Measurements from ENCODE around the gene KIF26B.

Gene KIF26B

DNA sequence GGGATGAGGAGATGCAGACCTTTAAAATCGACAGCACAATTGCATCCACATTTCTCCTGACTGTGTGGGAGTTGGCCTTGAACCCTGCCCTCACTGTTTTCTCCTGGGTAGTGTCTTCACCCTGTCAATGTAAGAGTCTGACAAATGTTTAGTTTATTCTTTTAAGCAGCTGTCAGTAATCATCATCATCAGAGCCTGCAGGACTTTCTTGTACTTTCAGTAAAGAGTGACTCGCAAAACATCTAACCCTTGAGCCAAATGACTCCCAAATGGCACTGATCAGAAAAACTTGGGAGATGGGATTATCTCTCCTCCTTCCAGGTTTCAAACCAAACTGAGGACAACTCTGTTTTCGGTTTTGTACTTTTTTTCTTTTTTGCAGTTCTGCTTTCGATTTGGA, 460.2 kb downstream of the KIF26B start:
- H3K36me3 ChIP-seq (ENCODE audit: control insufficient read depth in 5 of 5, insufficient read depth in 5 of 5, low read length in 5 of 5) = no peaks in the 10 kb centered on the region
- H3K9me3 ChIP-seq (ENCODE audit: control insufficient read depth in 5 of 5, low read length in 5 of 5) = no peaks in the 10 kb centered on the region
- H3K27me3 ChIP-seq (ENCODE audit: control insufficient read depth in 5 of 5, insufficient read depth in 4 of 5, low read length in 5 of 5) = peaks cover 0 to 9% (median 0%) of the 10 kb centered on the region in 5 donors
- peaks cover 0 to 5% (median 0%) of the 10 kb centered on the region in 5 donors for H3K4me1 ChIP-seq (ENCODE audit: control insufficient read depth in 5 of 5, insufficient read depth in 5 of 5, low read length in 5 of 5)
- peak overlapping the region in 1 of 5 donors; percentile 19 for H3K4me3 ChIP-seq (ENCODE audit: low read depth in 1 of 5, low read length in 5 of 5)
- no peak overlapping the region for H3K9ac ChIP-seq (ENCODE audit: low read length in 5 of 5)
- no peak overlapping the region for H3K27ac ChIP-seq (ENCODE audit: low read depth, low read length)

DNA sequence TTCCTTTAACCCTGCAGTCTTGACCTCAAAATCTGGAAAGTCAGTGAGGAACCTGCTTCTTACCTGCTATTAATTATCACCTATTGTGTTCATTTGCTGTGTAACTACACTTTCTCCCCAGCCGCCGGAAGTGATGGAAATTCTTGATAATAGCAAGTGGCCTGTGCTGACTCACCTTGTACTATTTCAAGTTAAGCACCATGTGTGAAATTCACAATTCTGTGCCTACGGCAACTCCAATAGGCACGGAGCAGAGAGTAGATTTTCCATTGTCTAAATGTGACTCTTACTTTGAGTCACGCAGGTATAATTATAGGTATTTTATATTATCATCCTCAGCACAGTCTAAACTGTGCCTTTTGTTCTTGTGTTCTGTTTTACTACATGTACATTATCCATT, 466.8 kb downstream of the KIF26B start:
- H3K4me3 ChIP-seq (ENCODE audit: low read depth in 1 of 5, low read length in 5 of 5) = no peak overlapping the region

DNA sequence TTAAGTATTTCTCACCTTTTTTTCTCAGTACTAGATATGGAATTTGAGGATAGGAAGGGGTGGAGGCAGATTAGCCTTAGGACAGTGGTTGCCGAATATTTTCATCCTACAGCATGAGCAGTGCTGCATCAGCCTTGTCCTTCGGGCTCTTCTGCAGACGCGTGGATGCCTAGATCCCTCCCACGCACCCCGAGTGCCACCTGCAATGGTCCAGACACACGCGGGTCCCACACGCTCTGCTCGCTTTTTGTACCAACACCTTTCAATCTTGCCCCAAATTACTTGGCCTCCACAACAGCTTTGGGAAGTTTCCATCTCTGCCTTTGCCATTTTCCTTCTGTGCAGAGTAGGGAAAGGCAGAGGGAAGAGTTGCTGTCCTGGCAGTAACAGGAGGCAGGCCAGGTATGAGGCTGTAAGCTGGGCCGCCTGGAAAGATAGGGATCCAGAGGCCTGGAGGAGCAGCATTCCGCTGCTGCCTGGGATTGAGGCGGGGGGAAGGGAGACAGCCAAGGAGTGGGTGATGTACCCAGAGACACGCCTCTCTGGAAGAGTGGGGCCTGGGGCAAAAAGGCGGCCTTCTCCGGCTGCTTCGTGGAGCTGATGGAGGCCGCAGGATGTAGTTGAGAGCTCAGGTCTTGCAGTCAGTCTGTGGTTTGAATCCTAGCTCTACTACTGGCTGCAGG, 467.7 kb downstream of the KIF26B start:
- H3K27me3 ChIP-seq (ENCODE audit: control insufficient read depth in 5 of 5, insufficient read depth in 4 of 5, low read length in 5 of 5) = no peaks in the 10 kb centered on the region
- H3K4me3 ChIP-seq (ENCODE audit: low read depth in 1 of 5, low read length in 5 of 5) = no peak overlapping the region
- H3K9ac ChIP-seq (ENCODE audit: low read length in 5 of 5) = no peak overlapping the region
- H3K36me3 ChIP-seq (ENCODE audit: control insufficient read depth in 5 of 5, insufficient read depth in 5 of 5, low read length in 5 of 5) = no peaks in the 10 kb centered on the region
- H3K27ac ChIP-seq (ENCODE audit: low read depth, low read length) = no peak overlapping the region
- H3K9me3 ChIP-seq (ENCODE audit: control insufficient read depth in 5 of 5, low read length in 5 of 5) = no peaks in the 10 kb centered on the region
- no peaks in the 10 kb centered on the region for H3K4me1 ChIP-seq (ENCODE audit: control insufficient read depth in 5 of 5, insufficient read depth in 5 of 5, low read length in 5 of 5)

More for the DNA sequence above, 466.8 kb downstream of the KIF26B start:
- Histone ChIP-seq H3K9me3 (ENCODE audit: control insufficient read depth in 5 of 5, low read length in 5 of 5) (no peaks in the 10 kb centered on the region), H3K4me1 (ENCODE audit: control insufficient read depth in 5 of 5, insufficient read depth in 5 of 5, low read length in 5 of 5) (no peaks in the 10 kb centered on the region), H3K9ac (ENCODE audit: low read length in 5 of 5) (no peak overlapping the region), H3K36me3 (ENCODE audit: control insufficient read depth in 5 of 5, insufficient read depth in 5 of 5, low read length in 5 of 5) (no peaks in the 10 kb centered on the region), H3K27ac (ENCODE audit: low read depth, low read length) (no peak overlapping the region), H3K27me3 (ENCODE audit: control insufficient read depth in 5 of 5, insufficient read depth in 4 of 5, low read length in 5 of 5) (no peaks in the 10 kb centered on the region)

DNA sequence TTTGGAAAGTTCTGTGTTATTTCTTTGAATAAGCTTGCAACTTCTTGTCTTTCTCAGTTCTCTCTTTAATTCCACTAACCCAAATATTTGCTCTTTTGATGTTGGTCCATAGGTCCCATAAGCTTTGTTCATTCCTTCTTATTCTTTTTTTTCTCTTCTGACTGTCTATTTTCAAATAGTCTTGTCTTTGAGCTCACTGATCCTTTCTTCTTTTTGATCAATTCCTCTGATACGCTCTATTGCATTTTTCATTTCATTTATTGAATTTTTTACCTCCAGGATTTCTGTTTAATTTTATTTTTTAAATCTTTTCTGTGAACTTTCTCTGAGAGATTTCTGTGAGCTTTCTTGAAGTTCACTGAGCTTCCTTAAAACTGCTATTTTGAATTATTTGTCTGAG, 486.6 kb downstream of the KIF26B start:
- H3K36me3 ChIP-seq (ENCODE audit: control insufficient read depth in 5 of 5, insufficient read depth in 5 of 5, low read length in 5 of 5) = no peaks in the 10 kb centered on the region
- H3K27ac ChIP-seq (ENCODE audit: low read depth, low read length) = no peak overlapping the region
- H3K27me3 ChIP-seq (ENCODE audit: control insufficient read depth in 5 of 5, insufficient read depth in 4 of 5, low read length in 5 of 5) = no peaks in the 10 kb centered on the region
- no peak overlapping the region for H3K9ac ChIP-seq (ENCODE audit: low read length in 5 of 5)
- peaks cover 7 to 29% (median 20%) of the 10 kb centered on the region in 5 donors for H3K9me3 ChIP-seq (ENCODE audit: control insufficient read depth in 5 of 5, low read length in 5 of 5)
- H3K4me3 ChIP-seq (ENCODE audit: low read depth in 1 of 5, low read length in 5 of 5) = no peak overlapping the region
- H3K4me1 ChIP-seq (ENCODE audit: control insufficient read depth in 5 of 5, insufficient read depth in 5 of 5, low read length in 5 of 5) = no peaks in the 10 kb centered on the region

DNA sequence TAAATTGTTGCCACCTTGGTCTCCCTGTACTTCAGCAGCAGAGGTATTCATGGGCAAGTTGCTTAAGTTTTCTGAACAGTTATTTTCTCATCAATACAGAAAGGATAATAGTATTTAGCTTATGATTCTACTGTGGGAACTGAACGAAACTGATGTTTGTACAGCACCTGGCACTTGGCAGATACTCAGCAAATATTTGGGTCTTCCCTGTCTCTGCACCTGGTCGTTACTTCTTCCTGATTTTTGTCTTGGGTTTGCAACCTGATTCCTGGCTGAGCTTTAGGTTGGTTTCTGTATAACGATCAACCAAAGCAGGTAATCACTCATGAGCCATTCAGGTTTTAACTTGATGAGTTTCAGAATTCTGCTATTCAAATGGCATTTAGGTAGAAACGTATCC, 490.6 kb downstream of the KIF26B start:
- Histone ChIP-seq H3K36me3 (ENCODE audit: control insufficient read depth in 5 of 5, insufficient read depth in 5 of 5, low read length in 5 of 5) (no peaks in the 10 kb centered on the region), H3K4me1 (ENCODE audit: control insufficient read depth in 5 of 5, insufficient read depth in 5 of 5, low read length in 5 of 5) (no peaks in the 10 kb centered on the region), H3K9me3 (ENCODE audit: control insufficient read depth in 5 of 5, low read length in 5 of 5) (peaks cover 7 to 26% (median 16%) of the 10 kb centered on the region in 5 donors), H3K4me3 (ENCODE audit: low read depth in 1 of 5, low read length in 5 of 5) (no peak overlapping the region), H3K27ac (ENCODE audit: low read depth, low read length) (no peak overlapping the region), H3K9ac (ENCODE audit: low read length in 5 of 5) (no peak overlapping the region), H3K27me3 (ENCODE audit: control insufficient read depth in 5 of 5, insufficient read depth in 4 of 5, low read length in 5 of 5) (peaks cover 0 to 5% (median 0%) of the 10 kb centered on the region in 5 donors)

DNA sequence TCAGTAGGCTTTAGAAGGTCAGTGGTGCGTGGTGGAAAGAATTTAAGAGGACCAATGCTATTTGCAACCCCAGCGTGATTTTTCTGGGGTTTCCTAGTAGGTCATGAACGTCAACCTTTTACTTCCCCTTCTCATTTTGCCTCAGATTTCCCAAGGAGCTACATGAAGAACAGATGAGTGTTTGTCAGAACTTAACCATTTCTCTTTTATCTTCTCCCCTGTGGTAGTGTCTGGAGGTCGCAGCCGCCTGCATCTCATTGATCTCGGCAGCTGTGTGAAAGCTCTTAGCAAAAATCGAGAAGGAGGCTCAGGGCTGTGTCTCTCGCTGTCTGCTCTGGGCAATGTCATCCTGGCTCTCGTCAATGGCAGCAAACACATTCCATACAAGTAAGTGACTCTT, 491.1 kb downstream of the KIF26B start:
- no peaks in the 10 kb centered on the region for H3K36me3 ChIP-seq (ENCODE audit: control insufficient read depth in 5 of 5, insufficient read depth in 5 of 5, low read length in 5 of 5)

DNA sequence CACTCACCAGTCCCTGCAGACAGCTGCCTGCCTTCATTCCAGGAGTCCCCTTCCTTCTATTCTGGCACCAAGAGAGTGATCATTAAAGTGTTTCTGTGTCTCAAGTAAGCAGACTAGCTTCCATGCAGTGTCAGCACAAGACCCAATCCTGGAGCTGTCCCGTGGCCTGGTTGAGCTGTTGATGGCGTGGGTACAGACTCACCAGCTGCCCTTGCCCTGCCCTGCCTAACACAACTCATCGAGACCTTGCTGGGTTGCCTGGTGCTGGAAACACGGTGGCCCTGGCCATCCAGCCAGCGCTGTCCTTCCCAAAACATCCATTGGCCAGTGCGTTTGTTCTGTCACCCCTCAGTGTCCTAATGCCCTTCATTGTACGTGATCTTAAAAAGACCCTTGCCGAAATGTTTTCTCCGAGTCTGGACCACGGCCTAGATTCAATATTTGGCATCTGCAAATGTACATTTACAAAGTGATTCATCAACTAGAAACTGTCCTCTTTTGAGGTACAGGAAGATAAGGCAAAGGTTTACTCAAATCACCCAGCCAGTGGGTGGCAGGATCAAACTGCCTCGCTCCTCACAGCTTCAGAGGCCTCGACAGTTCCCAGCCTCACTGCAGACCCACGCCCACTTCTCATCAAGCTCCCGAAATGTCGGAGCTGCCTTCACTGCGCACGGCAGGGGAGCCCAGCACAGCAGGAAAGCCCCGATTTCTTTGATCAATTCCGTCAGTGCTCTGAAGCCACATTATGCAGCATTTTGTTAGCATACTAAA, 494.2 kb downstream of the KIF26B start:
- Histone ChIP-seq H3K27ac (ENCODE audit: low read depth, low read length) (no peak overlapping the region), H3K4me1 (ENCODE audit: control insufficient read depth in 5 of 5, insufficient read depth in 5 of 5, low read length in 5 of 5) (no peaks in the 10 kb centered on the region), H3K4me3 (ENCODE audit: low read depth in 1 of 5, low read length in 5 of 5) (no peak overlapping the region), H3K36me3 (ENCODE audit: control insufficient read depth in 5 of 5, insufficient read depth in 5 of 5, low read length in 5 of 5) (no peaks in the 10 kb centered on the region), H3K9ac (ENCODE audit: low read length in 5 of 5) (no peak overlapping the region), H3K27me3 (ENCODE audit: control insufficient read depth in 5 of 5, insufficient read depth in 4 of 5, low read length in 5 of 5) (peaks cover 0 to 5% (median 0%) of the 10 kb centered on the region in 5 donors), H3K9me3 (ENCODE audit: control insufficient read depth in 5 of 5, low read length in 5 of 5) (peaks cover 0 to 5% (median 0%) of the 10 kb centered on the region in 5 donors)

More for the DNA sequence above, 491.1 kb downstream of the KIF26B start:
- Histone ChIP-seq H3K9ac (ENCODE audit: low read length in 5 of 5) (no peak overlapping the region), H3K27me3 (ENCODE audit: control insufficient read depth in 5 of 5, insufficient read depth in 4 of 5, low read length in 5 of 5) (peaks cover 0 to 5% (median 0%) of the 10 kb centered on the region in 5 donors), H3K9me3 (ENCODE audit: control insufficient read depth in 5 of 5, low read length in 5 of 5) (peaks cover 7 to 23% (median 14%) of the 10 kb centered on the region in 5 donors), H3K27ac (ENCODE audit: low read depth, low read length) (no peak overlapping the region), H3K4me1 (ENCODE audit: control insufficient read depth in 5 of 5, insufficient read depth in 5 of 5, low read length in 5 of 5) (no peaks in the 10 kb centered on the region), H3K4me3 (ENCODE audit: low read depth in 1 of 5, low read length in 5 of 5) (no peak overlapping the region)

DNA sequence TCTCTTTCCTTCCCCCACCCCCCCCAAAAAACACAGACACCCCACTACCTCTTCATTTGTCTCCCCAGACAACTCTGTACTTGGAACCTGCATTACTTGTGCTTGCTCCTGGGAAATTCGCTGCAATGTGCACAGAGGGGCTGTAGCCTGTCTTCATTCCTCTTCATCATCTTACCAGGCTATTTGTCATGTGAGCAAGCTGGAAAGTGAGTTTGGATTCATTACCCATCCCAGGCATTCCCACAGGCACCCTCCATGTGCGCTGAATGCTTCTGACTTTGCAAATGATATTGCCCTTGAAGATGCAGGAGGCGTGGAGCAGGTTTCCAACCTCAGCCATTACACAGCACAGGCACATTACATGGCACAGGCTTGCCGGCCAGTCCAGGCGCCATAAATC, 494.9 kb downstream of the KIF26B start:
- H3K9me3 ChIP-seq (ENCODE audit: control insufficient read depth in 5 of 5, low read length in 5 of 5) = peaks cover 0 to 2% (median 0%) of the 10 kb centered on the region in 5 donors
- H3K36me3 ChIP-seq (ENCODE audit: control insufficient read depth in 5 of 5, insufficient read depth in 5 of 5, low read length in 5 of 5) = no peaks in the 10 kb centered on the region
- no peak overlapping the region for H3K27ac ChIP-seq (ENCODE audit: low read depth, low read length)
- H3K27me3 ChIP-seq (ENCODE audit: control insufficient read depth in 5 of 5, insufficient read depth in 4 of 5, low read length in 5 of 5) = peaks cover 0 to 5% (median 0%) of the 10 kb centered on the region in 5 donors
- H3K9ac ChIP-seq (ENCODE audit: low read length in 5 of 5) = no peak overlapping the region
- no peak overlapping the region for H3K4me3 ChIP-seq (ENCODE audit: low read depth in 1 of 5, low read length in 5 of 5)
- no peaks in the 10 kb centered on the region for H3K4me1 ChIP-seq (ENCODE audit: control insufficient read depth in 5 of 5, insufficient read depth in 5 of 5, low read length in 5 of 5)

DNA sequence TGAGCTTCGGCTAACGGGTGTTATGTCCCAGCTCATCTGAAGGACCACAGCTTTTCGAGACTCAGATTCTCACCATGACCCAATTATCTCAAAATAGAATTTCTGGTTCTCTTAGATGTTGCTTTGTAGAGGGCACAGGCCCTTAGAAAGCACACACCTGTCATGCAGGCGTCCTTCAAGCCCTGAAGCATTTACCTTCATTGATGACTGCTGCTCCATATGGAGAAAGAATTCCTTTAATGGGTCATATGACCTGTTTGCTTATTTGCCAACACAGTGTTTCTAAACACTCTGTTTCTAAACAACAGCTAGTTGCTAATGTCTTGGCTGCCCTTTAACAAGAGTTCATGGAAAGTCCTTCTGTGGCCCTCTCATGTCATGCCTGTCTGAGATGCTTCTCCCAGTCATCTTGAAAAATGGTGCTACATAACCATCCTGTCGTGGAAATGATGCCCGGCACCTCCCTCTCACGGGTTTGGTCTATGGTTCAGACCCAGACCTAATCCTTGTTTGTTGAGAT, 495.7 kb downstream of the KIF26B start:
- Histone ChIP-seq H3K4me3 (ENCODE audit: low read depth in 1 of 5, low read length in 5 of 5) (no peak overlapping the region), H3K9me3 (ENCODE audit: control insufficient read depth in 5 of 5, low read length in 5 of 5) (no peaks in the 10 kb centered on the region), H3K36me3 (ENCODE audit: control insufficient read depth in 5 of 5, insufficient read depth in 5 of 5, low read length in 5 of 5) (no peaks in the 10 kb centered on the region), H3K4me1 (ENCODE audit: control insufficient read depth in 5 of 5, insufficient read depth in 5 of 5, low read length in 5 of 5) (no peaks in the 10 kb centered on the region), H3K27me3 (ENCODE audit: control insufficient read depth in 5 of 5, insufficient read depth in 4 of 5, low read length in 5 of 5) (peaks cover 0 to 5% (median 0%) of the 10 kb centered on the region in 5 donors), H3K27ac (ENCODE audit: low read depth, low read length) (no peak overlapping the region), H3K9ac (ENCODE audit: low read length in 5 of 5) (no peak overlapping the region)

DNA sequence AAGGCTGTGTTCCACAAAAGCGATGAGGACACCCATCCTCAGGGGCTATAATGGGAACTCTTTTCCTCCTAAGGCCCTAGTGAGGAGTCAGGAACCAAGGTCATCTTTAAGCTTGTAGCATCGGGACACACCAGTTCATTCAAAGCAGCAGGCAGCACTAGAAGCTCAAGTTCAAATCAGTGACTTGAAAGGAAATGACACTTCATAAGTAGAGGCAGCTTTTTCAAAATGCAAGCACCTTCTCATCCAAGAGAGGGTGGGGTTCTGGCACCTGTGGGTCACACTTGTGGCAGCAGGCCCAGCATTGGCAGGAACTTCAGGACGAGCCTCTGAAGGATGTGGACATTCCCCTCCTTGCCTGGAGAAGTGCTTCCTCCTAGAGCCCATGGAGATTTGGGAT, 496.3 kb downstream of the KIF26B start:
- H3K4me1 ChIP-seq (ENCODE audit: control insufficient read depth in 5 of 5, insufficient read depth in 5 of 5, low read length in 5 of 5) = no peaks in the 10 kb centered on the region
- no peak overlapping the region for H3K27ac ChIP-seq (ENCODE audit: low read depth, low read length)
- H3K9me3 ChIP-seq (ENCODE audit: control insufficient read depth in 5 of 5, low read length in 5 of 5) = no peaks in the 10 kb centered on the region
- no peaks in the 10 kb centered on the region for H3K36me3 ChIP-seq (ENCODE audit: control insufficient read depth in 5 of 5, insufficient read depth in 5 of 5, low read length in 5 of 5)
- H3K9ac ChIP-seq (ENCODE audit: low read length in 5 of 5) = no peak overlapping the region
- peaks cover 0 to 5% (median 0%) of the 10 kb centered on the region in 5 donors for H3K27me3 ChIP-seq (ENCODE audit: control insufficient read depth in 5 of 5, insufficient read depth in 4 of 5, low read length in 5 of 5)
- H3K4me3 ChIP-seq (ENCODE audit: low read depth in 1 of 5, low read length in 5 of 5) = no peak overlapping the region
